PC-9 (cell line): ENCODE data around the gene TMEM205. TPM values are rescaled to one million over a fixed set of nuclear protein-coding genes. Genes with fewer than 3 reads are reported as not detected.
A peak's percentile ranks its signal among the peaks of the same experiment; 100 is the strongest.

Source experiments
- BruUV-seq: library from RNA; stranded (reverse); fragments of 400-500 nt; replicated peaks from 2 replicates; lab custom pipeline; 2021; lab: Mats Ljungman, UMichigan
- CTCF ChIA-PET: fragments of 300-600 bp; sonication (Branson Sonifier 250); formaldehyde crosslinking; loops from one replicate; lab custom pipeline; 2022; ENCODE audit warnings: antibody characterized with exemption; lab: Charles Lee
- POLR2A ChIA-PET: fragments of 300-600 bp; sonication (Branson Sonifier 250); formaldehyde crosslinking; loops from one replicate; lab custom pipeline; 2022; ENCODE audit warnings: antibody characterized with exemption; ENCODE audit not compliant: unreplicated experiment; lab: Charles Lee
- DNase-seq, 2 experiments: peaks; one replicate each; pipeline versions ENCODE4 v3.0.0 to v3.0.0-alpha.2; 2015 to 2022; ENCODE audit warnings: mixed read lengths in 1 of 2
- H2AFZ ChIP-seq: fragments of 200-600 bp; sonication (generic); 2 replicates; pipeline ENCODE4 v1.8.1; 2017; ENCODE audit warnings: antibody characterized with exemption
- H3F3A ChIP-seq: fragments of 200-600 bp; sonication (generic); 2 replicates; pipeline ENCODE4 v1.8.1; 2017; ENCODE audit warnings: antibody characterized with exemption, mild to moderate bottlenecking, low read depth; ENCODE audit not compliant: insufficient read depth
- H3K27ac ChIP-seq: fragments of 200-600 bp; sonication (generic); 2 replicates; pipeline ENCODE4 v1.6.1; 2016; ENCODE audit warnings: mixed run types
- H3K27me3 ChIP-seq: fragments of 200-600 bp; sonication (generic); 2 replicates; pipeline ENCODE4 v1.6.1; 2016; ENCODE audit warnings: low read depth, mixed run types; ENCODE audit not compliant: insufficient read depth
- H3K36me3 ChIP-seq: fragments of 200-600 bp; sonication (generic); 2 replicates; pipeline ENCODE4 v1.6.1; 2016; ENCODE audit warnings: low read depth, mixed run types
- H3K4me1 ChIP-seq: fragments of 200-600 bp; sonication (generic); replicated peaks from 2 replicates; pipeline ENCODE4 v1.6.1; 2016; ENCODE audit warnings: mixed run types; ENCODE audit not compliant: insufficient read depth
- H3K4me2 ChIP-seq: fragments of 200-600 bp; sonication (generic); 2 replicates; pipeline ENCODE4 v1.6.1; 2017; ENCODE audit warnings: mixed run types
- H3K4me3 ChIP-seq: fragments of 200-600 bp; sonication (generic); 2 replicates; pipeline ENCODE4 v1.6.1; 2016; ENCODE audit warnings: mixed run types
- H3K79me2 ChIP-seq: fragments of 200-600 bp; sonication (generic); 2 replicates; pipeline ENCODE4 v1.6.1; 2017; ENCODE audit warnings: low read depth, mixed run types
- H3K9me2 ChIP-seq: fragments of 200-600 bp; sonication (generic); 2 replicates; pipeline ENCODE4 v1.8.1; 2017; ENCODE audit warnings: mild to moderate bottlenecking; ENCODE audit not compliant: insufficient read depth
- H3K9me3 ChIP-seq: fragments of 200-600 bp; sonication (generic); 2 replicates; pipeline ENCODE4 v1.8.1; 2016; ENCODE audit warnings: low read depth; ENCODE audit not compliant: insufficient read depth
- H4K20me1 ChIP-seq: fragments of 200-600 bp; sonication (generic); 2 replicates; pipeline ENCODE4 v1.8.1; 2017; ENCODE audit not compliant: insufficient read depth
- EZH2 ChIP-seq: fragments of 200-600 bp; sonication (generic); IDR thresholded peaks from 2 replicates; pipeline ENCODE4 v1.8.0; 2017; ENCODE audit warnings: antibody characterized with exemption, low read depth
- intact Hi-C: fragments of 100-400 bp; cut with micrococcal nuclease; formaldehyde crosslinking; loops from one replicate; pipeline ENCODE4 v1.10.0; 2022; ENCODE audit not compliant: unreplicated experiment
- total RNA-seq: library from RNA; stranded (reverse); gene quantifications from 2 replicates; pipeline ENCODE4 v1.2.3, GENCODE V29; 2021
- TF ChIP-seq, protein P1 (sequence below): fragments of 200-600 bp; sonication (generic); conservative IDR thresholded peaks from 2 replicates; pipeline ENCODE4 v1.6.1; 2017; ENCODE audit warnings: mixed run types, antibody characterized with exemption, mild to moderate bottlenecking, moderate library complexity

Gene TMEM205
- total RNA-seq, 1 experiment from 2014 or later: 80.3 TPM

DNA sequence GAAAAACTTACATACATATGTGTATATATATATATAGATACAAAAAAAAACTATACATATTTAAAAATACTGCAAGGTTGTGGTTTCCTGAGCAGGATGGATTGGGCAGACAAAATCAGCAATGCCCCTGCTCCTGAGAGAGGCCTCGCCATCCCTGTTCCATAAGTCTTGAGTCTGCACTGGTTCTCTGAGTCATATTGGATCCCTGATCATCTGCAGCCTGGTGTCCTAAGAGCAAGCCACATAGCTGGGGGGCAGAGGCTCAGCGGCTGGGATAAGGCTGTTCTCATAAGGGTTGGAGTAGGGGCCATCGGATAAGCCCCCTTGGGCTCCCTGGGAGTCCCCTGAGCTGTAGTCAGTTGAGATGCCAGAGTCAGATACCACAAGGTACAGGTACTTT lies 31.7 kb upstream of the TMEM205 start:
- peak overlapping the region; percentile 90 for H3K4me2 ChIP-seq
- H3K4me1 ChIP-seq: peaks cover 55% of the 10 kb centered on the region

DNA sequence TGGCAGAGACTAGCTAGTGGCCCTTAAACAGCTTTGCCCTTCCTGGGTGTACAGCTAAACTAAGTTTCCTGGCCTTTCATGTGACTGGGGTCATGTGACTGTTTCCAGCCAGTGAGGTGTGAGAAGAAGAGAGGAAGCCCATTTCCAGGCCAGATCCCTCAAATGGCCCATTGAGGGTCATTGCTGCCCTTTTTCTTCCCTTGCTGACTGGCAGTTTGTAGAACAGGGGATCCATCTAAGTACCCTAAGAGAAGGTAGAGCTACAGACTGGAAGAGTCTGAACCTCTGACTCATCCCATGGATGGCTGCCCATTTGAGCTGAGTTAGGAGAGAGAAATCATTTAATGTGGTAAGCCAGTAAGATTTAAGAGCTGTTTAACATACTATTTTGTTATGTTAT lies 31.2 kb upstream of the TMEM205 start:
- peak; percentile 14 to 69 for DNase-seq
- ChIA-PET CTCF (interaction anchor here (1.8 kb wide), 1 partner anchor 83 kb away, joined by 6 read pairs; no protein-coding TSS in a partner anchor), POLR2A (interaction anchor here (0.6 to 0.7 kb wide), 4 partner anchors 33 to 368 kb away, joined by 3 to 6 read pairs (median 4); no protein-coding TSS in a partner anchor)
- no peak overlapping the region for H2AFZ ChIP-seq
- peaks cover 22% of the 10 kb centered on the region for H3K79me2 ChIP-seq
- peak overlapping the region; percentile 90 for H3K4me2 ChIP-seq
- H3K27ac ChIP-seq: no peak overlapping the region; the same call in 1 of the 2 replicates
- H4K20me1 ChIP-seq: no peaks in the 10 kb centered on the region
- H3K4me3 ChIP-seq: 0 out of 2 replicates have a peak overlapping the region, but pooled peaks have one; percentile 9
- TF ChIP-seq, protein P1, sequence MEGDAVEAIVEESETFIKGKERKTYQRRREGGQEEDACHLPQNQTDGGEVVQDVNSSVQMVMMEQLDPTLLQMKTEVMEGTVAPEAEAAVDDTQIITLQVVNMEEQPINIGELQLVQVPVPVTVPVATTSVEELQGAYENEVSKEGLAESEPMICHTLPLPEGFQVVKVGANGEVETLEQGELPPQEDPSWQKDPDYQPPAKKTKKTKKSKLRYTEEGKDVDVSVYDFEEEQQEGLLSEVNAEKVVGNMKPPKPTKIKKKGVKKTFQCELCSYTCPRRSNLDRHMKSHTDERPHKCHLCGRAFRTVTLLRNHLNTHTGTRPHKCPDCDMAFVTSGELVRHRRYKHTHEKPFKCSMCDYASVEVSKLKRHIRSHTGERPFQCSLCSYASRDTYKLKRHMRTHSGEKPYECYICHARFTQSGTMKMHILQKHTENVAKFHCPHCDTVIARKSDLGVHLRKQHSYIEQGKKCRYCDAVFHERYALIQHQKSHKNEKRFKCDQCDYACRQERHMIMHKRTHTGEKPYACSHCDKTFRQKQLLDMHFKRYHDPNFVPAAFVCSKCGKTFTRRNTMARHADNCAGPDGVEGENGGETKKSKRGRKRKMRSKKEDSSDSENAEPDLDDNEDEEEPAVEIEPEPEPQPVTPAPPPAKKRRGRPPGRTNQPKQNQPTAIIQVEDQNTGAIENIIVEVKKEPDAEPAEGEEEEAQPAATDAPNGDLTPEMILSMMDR: no peak
- TF ChIP-seq EZH2: no peak
- BruUV-seq: no TSS peak
- H3F3A ChIP-seq: peaks cover 50% of the 10 kb centered on the region
- no peaks in the 10 kb centered on the region for H3K9me3 ChIP-seq
- no peaks in the 10 kb centered on the region for H3K36me3 ChIP-seq
- no peaks in the 10 kb centered on the region for H3K9me2 ChIP-seq
- H3K27me3 ChIP-seq: no peaks in the 10 kb centered on the region
- H3K4me1 ChIP-seq: peaks cover 55% of the 10 kb centered on the region
- intact Hi-C loops: loop anchor here (5.0 kb wide), 1 partner anchor 45 kb away; no protein-coding TSS in a partner anchor

More for the DNA sequence above, 31.7 kb upstream of the TMEM205 start:
- no peak overlapping the region for H2AFZ ChIP-seq
- no peak for DNase-seq
- H3K4me3 ChIP-seq: no peak overlapping the region
- H3K9me2 ChIP-seq: no peaks in the 10 kb centered on the region
- peaks cover 22% of the 10 kb centered on the region for H3K79me2 ChIP-seq
- no peaks in the 10 kb centered on the region for H4K20me1 ChIP-seq
- peak overlapping the region; percentile 37 for H3K27ac ChIP-seq
- TF ChIP-seq, protein P1: no peak
- no peak for TF ChIP-seq EZH2
- CTCF ChIA-PET: interaction anchor here (1.8 kb wide), 1 partner anchor 84 kb away, joined by 6 read pairs; no protein-coding TSS in a partner anchor
- BruUV-seq: no TSS peak
- H3K36me3 ChIP-seq: no peaks in the 10 kb centered on the region
- intact Hi-C loops: loop anchor here (5.0 kb wide), 1 partner anchor 45 kb away; no protein-coding TSS in a partner anchor
- no peaks in the 10 kb centered on the region for H3K27me3 ChIP-seq
- POLR2A ChIA-PET: interaction anchor here (0.6 to 0.7 kb wide), 4 partner anchors 33 to 368 kb away, joined by 3 to 6 read pairs (median 4); no protein-coding TSS in a partner anchor
- peaks cover 50% of the 10 kb centered on the region for H3F3A ChIP-seq
- H3K9me3 ChIP-seq: no peaks in the 10 kb centered on the region

DNA sequence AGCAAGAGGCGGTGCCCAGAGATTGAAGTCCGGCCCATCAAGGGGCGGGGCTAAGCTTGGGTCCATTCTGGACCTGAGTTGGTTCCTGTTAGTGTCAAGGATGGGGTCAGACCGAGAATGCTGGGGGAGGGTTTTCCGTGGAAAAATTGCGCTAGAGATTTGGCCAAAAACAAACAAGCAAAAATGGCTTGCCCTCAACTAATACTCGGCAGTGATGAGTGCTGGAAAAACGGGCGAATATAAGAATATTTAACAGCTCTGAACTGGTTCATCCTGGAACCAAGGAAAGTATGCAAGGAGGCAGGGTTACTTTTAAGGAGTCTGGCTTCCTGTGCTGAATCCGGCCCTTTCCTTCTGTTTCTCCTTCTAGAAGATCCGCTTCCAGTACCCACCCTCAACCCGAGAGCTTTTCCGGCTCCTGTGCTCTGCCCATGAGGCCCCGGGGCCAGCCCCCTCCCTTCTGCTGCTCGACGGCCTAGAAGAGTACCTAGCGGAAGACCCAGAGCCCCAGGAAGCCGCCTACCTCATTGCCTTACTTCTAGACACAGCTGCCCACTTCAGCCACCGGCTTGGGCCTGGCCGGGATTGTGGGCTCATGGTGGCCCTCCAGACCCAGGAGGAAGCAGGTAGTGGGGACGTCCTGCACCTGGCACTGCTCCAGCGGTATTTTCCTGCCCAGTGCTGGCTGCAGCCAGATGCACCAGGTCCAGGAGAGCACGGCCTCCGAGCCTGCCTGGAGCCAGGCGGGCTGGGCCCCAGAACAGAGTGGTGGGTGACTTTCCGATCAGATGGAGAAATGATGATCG lies 29.3 kb upstream of the TMEM205 start:
- CTCF ChIA-PET: interaction anchor here (0.5 to 1.9 kb wide), 5 partner anchors 8 to 1042 kb away, joined by 3 to 10 read pairs (median 7); no protein-coding TSS in a partner anchor
- no peak for TF ChIP-seq EZH2
- TF ChIP-seq, protein P1: no peak
- Histone ChIP-seq H3F3A (peaks cover 46% of the 10 kb centered on the region), H3K27ac (peak overlapping the region; percentile 37), H3K4me2 (peak overlapping the region; percentile 90), H3K79me2 (peaks cover 22% of the 10 kb centered on the region), H4K20me1 (no peaks in the 10 kb centered on the region), H3K9me2 (no peaks in the 10 kb centered on the region), H3K4me1 (peaks cover 51% of the 10 kb centered on the region), H2AFZ (peak overlapping the region; percentile 69), H3K4me3 (peak overlapping the region; percentile 62), H3K36me3 (no peaks in the 10 kb centered on the region), H3K9me3 (no peaks in the 10 kb centered on the region), H3K27me3 (no peaks in the 10 kb centered on the region)
- intact Hi-C loops: loop anchor here (1.0 to 5.0 kb wide), 5 partner anchors 21 to 81 kb away; partner anchors contain the start of genes CCDC159, ODAD3, PLPPR2 and PRKCSH
- POLR2A ChIA-PET: interaction anchor here (0.6 to 1.0 kb wide), 11 partner anchors 16 to 476 kb away, joined by 3 to 33 read pairs (median 5); partner anchors contain the start of genes ECSIT, ODAD3 and PRKCSH
- BruUV-seq: TSS peak; percentile 87
- peak in 1 of 2 experiments; percentile 53 for DNase-seq
